Measurements from ENCODE around the gene FGD4.

DNA sequence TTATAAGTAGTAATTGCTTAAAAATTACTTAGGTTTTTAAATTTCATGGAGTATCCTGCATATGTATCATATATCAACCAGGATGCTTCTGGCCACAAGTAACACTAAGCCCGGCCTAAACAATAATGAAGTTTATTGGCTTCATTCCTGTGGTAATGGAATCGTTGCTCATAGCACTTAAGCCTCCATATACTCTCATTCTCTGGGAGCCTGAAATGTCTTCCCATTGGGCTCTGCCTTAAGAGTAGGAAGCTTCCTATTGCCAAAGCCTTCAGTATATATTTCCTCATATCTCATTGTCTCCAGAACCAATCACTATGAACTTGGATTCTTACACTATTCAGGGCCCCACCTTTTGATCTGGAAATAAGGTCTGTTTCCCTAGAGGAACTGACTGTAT lies 195.9 kb downstream of the FGD4 start:
- TF ChIP-seq, protein P1, sequence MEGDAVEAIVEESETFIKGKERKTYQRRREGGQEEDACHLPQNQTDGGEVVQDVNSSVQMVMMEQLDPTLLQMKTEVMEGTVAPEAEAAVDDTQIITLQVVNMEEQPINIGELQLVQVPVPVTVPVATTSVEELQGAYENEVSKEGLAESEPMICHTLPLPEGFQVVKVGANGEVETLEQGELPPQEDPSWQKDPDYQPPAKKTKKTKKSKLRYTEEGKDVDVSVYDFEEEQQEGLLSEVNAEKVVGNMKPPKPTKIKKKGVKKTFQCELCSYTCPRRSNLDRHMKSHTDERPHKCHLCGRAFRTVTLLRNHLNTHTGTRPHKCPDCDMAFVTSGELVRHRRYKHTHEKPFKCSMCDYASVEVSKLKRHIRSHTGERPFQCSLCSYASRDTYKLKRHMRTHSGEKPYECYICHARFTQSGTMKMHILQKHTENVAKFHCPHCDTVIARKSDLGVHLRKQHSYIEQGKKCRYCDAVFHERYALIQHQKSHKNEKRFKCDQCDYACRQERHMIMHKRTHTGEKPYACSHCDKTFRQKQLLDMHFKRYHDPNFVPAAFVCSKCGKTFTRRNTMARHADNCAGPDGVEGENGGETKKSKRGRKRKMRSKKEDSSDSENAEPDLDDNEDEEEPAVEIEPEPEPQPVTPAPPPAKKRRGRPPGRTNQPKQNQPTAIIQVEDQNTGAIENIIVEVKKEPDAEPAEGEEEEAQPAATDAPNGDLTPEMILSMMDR (conservative IDR thresholded peaks at IDR 0.05 in 1 of 2, IDR thresholded peaks at IDR 0.05 in 1 of 2; ENCODE audit: extremely low read depth in 1 of 2, insufficient read depth in 1 of 2, low read depth in 1 of 2, low read length in 2 of 2): no peak
- TF ChIP-seq EZH2 (IDR thresholded peaks at IDR 0.05; ENCODE audit: borderline replicate concordance, low read length): no peak
